ENCODE data around the gene MAP2K4.

Gene MAP2K4

DNA sequence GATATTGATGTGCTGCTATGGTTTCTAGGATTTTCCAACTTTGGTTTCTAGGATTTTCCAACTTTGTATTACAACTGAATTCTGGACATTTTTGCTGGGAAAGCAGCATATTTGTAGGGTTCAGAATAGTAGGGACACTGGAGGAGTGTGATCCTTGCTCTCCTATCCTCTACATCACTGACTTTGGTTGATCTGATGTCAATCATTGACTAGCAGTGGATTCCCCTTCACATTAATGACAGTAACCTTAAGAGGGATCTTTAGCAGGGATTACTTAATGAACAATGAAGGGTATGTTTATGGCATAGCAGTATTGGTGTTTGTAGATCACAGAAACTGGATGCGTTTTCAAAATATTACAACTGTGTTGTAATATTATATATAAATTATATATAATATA, 67.4 kb downstream of the MAP2K4 start:
- DNase-seq (ENCODE audit: low read depth in 2 of 2): no peak

DNA sequence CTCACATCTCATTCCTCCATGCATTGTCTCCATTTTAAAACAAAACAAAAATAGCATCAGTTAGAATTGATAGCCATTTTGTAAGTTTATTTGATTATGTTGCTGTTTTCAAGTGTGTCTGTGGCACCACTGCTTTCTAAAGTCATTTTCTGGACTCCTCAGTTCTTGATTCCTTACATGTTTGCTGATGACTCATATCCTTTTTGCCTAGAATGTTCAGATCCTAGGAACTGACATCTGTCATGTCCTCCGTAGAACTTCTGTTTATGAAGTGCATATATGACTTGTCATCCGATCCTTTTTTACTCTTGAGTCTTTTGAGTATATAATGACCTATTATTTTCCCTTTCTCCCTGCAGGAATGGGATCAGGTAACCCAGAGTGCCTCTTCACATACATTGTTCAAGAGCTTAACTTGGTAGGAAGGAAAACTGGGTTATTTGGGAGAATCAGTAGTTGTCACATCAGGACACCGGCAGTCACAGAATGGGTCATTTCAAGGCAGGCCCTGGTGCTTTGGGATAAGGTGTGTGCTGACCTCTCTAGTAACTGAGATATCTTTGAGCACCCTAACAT, 69.2 kb downstream of the MAP2K4 start:
- peak; percentile 21 to 29 for DNase-seq (ENCODE audit: low read depth in 2 of 2)

DNA sequence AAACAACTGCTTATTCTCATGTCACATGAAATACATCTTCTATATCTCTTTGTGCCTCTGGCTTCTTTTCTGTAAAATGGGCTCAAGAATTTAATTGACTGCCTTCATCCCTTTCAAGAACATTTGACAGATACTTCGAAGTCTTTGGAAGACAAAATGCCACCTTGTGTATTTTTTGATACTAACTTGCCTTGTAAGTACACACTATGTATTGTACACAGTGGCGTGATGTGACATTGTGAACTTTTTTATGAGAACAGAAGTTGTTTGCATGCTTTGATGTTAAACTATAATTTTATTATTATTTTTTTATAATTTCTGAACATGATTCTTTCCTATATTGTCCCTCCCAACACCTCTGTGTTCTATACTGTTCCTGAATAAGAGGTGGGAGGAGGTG, 73.7 kb downstream of the MAP2K4 start:
- no peak for DNase-seq (ENCODE audit: low read depth in 2 of 2)

DNA sequence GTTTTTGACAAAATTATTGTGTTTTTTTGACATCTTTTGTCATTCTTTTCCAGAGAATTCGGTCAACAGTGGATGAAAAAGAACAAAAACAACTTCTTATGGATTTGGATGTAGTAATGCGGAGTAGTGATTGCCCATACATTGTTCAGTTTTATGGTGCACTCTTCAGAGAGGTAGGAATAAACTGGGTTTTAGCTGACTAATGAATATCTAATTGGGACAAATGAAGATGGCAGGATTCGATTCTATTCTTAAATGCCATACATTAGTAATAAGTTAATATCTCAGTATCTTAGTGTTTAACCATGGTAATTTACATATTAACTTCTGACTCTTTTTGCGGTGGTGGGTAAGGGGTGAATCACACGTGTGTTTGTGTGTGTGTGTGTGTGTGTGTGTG, 74.8 kb downstream of the MAP2K4 start:
- no peak for DNase-seq (ENCODE audit: low read depth in 2 of 2)

DNA sequence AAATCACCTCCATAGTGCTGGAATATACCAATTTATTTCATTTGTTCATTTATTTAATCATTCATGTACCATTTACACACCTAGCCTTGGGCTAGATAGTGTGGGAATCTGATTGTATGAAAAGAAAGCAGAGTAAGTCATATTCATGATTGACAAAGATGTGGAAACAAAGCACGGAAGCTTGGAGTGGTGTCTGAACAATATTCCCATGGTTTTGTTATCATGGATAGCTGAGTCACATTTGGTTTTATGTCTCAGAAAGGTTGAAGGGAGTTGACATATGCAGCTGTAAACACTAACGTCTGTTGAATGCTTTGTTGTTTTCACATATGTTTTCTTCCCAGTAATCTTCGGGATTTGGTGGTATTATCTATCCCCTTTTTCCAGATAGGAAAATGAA, 76.6 kb downstream of the MAP2K4 start:
- DNase-seq (ENCODE audit: low read depth in 2 of 2): no peak

DNA sequence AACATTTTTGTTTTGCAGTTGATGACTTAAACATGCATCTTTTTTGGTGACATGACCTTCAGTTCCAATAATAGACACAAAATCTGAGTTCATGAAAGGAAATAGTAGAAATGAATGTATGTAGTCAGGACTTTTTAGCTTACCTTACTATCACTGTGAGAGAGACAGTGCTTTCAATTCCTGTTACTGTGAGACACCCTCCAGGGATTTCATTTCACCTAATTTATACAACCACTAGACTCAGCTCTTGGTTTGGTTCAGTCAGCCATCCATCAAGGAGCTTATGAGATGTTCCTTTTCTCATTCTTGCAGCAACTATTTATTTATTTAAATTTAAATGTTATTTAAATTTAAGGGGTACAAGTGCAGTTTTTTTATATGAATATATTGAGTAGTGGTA, 77.9 kb downstream of the MAP2K4 start:
- DNase-seq (ENCODE audit: low read depth in 2 of 2): no peak

DNA sequence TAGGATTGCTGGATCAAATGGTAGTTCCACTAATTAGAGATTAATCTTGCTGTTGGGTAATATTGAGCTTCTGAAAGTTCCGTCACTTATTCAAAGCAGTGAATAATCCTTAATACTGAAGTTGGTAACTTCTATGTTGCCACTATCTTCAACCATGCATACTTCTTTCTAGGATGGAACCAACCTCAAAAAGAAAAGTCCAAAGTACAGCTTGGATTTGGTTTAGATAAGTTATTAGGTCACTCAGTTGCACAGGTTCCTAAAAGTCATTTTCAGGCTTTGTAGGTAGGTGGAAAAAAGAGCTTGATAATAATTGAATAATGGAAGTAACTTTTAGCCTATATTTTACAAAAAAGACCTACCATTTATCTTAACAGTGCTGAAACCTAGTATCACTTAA, 78.7 kb downstream of the MAP2K4 start:
- no peak for DNase-seq (ENCODE audit: low read depth in 2 of 2)

DNA sequence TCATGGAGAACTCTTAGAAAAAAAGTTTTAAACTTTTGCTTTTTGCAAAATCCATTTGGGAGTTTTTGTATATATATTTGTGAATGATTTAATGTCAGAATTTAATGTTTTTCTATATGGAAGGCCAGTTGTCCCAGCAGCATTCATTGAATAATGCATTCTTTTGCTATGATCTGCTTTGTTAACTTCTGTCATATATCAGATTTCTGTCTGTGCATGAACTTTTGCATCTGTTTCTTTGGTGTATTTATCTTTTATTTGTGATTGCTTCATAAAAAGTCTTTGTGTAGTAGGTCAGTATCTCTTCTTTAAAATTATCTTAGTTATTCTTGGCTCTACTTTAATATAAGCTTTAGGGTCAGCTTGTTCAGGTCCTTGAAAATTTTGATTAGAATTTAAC, 84.2 kb downstream of the MAP2K4 start:
- no peak for DNase-seq (ENCODE audit: low read depth in 2 of 2)

DNA sequence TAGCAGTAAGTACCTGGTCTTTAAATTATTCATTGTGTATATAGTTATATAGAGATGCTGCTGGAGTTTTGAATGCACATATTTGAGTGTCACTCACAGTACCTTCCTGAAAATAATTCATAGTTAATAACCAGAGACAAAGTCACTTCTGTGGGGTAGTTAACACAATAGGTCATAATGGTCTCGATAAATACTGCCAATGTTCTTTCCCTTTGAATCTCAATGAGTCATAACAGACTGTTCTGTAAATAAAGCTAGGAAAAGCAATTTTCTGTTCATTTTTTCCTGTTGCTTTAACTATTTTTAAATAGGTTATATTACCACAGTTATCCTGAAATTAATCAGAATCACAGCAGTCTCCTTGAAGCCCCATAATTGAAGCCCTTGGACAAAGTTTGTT, 87.2 kb downstream of the MAP2K4 start:
- DNase-seq (ENCODE audit: low read depth in 2 of 2): no peak

DNA sequence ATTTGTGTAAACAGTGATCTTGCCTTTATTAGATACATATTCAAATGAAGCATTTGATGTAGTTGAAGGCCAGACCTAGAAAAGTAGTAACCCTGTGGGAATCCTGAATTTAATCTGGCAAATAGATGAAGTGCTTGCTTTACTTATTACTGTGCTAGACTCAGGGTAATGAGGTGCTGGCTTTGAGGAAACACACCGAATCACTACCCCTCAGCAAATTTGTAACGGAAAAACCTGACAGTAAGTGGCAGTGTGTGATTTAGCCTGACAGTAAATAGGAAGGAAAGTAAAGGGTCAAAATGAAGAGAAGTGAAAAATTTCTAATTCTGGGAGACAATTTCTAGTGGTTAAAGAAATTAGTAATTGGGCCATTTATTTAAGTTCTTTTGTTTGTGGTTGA, 90.2 kb downstream of the MAP2K4 start:
- DNase-seq (ENCODE audit: low read depth in 2 of 2): no peak

DNA sequence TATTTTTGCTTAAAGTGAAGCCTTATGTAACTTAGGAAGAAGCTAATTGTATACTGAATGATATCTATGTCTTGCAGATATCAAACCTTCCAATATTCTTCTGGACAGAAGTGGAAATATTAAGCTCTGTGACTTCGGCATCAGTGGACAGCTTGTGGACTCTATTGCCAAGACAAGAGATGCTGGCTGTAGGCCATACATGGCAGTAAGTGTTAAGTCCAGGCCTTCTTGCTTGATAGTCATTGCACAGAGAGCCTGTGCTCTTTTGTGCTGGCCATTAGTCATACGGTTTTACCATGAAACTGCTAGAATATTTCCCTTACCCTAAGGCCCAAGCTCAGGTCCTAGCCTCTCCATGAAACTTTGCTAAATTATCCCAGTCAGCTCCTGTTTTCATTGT, 92.5 kb downstream of the MAP2K4 start:
- DNase-seq (ENCODE audit: low read depth in 2 of 2): no peak

DNA sequence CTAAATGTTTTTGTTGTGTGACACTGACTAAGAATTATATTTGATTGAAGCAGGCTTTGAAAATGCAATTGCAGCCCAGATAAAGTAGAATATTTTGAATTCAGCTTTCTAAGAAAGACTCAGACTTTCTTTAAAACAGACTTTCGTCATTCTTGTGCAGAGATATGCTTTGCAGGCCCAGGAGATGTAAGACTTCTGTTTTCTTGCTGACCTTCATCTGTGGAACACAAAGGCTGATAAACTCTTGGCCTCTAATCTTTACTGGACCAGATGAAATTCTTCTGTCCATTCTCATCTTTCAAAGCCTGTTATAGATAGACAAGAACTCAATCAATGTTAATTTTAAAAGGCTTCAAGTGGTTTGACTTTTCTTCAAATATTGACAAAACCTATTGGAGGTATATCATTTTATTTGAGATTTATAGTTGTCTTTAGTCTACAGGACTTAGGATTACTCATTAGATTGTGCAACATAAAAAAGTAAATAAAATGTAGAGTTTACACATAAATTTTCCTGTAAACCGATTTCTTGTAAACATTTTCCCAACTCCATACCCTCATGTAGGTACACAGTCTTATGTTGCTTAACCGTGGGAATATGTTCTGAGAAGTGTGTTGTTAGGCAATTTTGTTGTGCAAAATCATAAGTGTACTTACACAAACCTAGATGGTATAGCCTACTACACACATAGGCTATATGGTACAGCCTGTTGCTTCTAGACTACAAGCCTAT, 94.2 kb downstream of the MAP2K4 start:
- no peak for DNase-seq (ENCODE audit: low read depth in 2 of 2)

DNA sequence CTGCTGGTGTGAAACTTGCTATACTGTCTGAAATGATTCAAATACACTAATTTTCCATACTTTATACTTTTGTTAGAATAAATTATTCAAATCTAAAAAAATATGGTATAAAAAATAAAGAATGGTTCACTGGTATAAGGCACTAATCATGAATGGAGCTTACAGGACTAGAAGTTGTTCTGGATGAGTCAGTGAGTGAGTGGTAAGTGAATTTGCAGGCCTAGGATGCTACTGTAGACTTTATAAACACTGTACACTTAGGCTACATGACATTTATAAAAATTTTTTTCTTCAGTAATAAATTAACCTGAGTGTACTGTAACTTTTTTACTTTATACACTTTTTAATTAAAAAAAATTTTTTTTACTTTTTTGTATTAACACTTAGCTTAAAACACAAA, 95.5 kb downstream of the MAP2K4 start:
- DNase-seq (ENCODE audit: low read depth in 2 of 2): no peak

DNA sequence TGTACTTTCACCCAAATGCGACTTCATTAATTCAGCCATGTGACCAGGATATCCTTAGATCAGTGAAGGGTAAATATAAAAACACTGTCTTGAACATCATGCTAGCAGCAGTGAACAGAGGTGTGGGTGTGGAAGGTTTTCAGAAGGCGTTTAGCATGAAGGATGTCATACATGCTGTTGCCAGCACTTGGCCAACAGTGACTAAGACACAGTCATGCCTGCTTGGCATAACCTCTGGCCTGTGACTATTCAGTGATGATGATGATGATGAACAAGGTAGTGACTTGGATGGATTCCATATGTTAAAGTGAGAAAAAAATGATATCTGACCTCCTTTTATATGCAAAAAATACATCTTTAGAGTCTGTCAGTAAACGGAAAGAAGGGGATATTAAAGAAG, 97.9 kb downstream of the MAP2K4 start:
- no peak for DNase-seq (ENCODE audit: low read depth in 2 of 2)

DNA sequence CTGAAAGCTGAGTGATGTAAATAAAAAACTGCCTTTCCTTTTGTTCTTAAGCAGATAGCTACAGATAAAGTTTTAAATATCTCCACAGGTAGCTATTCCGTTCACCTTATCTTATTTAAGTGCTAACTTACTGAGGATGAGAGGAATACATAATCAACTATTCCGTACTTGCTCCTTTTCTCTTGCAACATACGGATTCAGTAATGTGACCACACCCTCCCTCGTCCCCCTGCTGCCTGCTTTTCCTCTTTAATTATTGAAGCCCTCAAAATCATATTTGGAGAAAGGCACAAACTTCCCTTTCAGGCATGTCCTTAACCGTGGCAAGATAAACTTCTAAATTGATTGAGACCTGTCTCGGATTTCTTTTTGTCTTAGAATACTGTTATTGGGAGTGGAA, 101.4 kb downstream of the MAP2K4 start:
- no peak for DNase-seq (ENCODE audit: low read depth in 2 of 2)

DNA sequence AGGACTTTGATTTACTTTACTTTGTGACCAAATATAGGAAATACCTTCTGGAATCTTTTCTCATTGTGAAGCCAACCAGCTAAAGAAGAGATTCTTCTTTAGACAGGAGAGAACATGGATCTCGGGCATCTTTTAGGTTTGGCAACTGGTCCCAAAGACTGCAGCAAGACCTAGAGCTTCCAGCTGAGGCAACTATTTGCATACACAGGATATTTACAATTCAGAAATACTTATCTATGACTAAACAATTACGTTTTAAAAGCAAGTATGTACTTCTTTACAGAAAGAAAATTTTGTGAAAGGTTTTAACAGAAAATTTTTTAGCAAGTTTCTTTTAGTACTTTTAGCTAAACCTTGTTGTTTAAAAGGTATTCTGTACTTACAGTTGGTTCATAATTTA, 106.5 kb downstream of the MAP2K4 start:
- DNase-seq (ENCODE audit: low read depth in 2 of 2): no peak

DNA sequence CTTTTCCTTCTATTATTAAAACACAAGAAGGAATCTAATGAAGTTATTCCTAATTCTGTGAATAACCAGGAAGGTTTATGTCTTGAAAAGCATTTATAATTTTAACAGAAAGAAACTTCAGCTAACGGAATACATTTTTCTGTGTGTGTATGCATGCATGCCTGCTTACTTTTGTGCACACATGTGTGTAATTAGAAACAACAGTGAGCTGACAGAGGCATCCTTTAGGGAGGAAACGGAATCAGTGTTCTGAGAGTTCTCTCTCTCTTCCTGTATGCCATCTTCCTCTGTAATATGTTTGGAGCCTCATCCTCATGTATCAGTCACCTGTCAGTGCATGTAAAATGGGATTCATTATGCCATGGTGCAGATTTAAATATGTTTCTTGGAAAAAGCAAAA, 107.0 kb downstream of the MAP2K4 start:
- no peak for DNase-seq (ENCODE audit: low read depth in 2 of 2)

DNA sequence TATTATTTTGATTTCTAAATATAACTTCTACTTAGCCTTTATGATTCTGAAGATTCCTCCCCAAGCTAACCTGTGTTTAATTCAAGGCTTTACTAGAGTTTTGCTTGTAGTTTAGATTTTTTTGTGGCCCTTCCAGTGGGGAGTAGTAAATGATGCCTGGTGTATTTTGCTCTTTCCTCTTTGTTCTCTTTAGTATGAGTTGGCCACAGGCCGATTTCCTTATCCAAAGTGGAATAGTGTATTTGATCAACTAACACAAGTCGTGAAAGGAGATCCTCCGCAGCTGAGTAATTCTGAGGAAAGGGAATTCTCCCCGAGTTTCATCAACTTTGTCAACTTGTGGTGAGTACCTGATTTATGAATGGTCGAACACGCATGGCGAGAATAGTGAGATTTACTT, 108.3 kb downstream of the MAP2K4 start:
- no peak for DNase-seq (ENCODE audit: low read depth in 2 of 2)

DNA sequence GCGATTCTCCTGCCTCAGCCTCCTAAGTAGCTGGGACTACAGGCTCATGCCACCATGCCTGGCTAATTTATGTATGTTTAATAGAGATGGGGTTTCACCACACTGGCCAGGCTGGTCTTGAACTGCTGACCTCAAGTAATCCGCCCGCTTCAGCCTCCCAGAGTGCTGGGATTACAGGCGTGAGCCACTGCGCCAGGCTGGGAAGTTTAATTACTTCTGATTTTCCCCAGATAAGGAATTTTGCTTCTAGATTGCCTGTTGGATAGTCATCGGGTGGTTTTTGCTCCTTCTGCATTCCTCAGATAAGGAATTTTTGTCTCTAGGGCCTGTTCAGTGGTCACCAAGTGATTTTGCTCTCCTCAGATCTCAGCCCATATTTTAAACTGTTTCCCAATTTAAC, 112.5 kb downstream of the MAP2K4 start:
- DNase-seq (ENCODE audit: low read depth in 2 of 2): peak; percentile 12 to 21

DNA sequence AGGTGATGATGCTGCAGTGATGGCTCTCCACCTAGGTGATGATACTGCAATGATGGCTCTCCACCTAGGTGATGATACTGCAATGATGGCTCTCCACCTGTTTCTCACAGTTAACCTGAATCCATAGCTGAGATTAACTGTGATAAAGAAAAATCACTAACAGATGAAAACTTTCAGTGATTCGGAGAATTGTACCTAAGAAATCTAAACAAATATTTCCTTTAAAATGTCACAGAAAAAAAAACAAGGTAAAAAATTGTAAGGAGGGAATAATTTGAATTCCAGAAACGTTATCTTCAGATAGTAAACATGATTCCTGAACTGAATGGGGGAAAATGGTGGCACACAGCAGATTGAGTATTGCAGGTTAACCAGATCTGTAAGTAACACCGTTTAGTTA, 113.4 kb downstream of the MAP2K4 start:
- no peak for DNase-seq (ENCODE audit: low read depth in 2 of 2)

DNA sequence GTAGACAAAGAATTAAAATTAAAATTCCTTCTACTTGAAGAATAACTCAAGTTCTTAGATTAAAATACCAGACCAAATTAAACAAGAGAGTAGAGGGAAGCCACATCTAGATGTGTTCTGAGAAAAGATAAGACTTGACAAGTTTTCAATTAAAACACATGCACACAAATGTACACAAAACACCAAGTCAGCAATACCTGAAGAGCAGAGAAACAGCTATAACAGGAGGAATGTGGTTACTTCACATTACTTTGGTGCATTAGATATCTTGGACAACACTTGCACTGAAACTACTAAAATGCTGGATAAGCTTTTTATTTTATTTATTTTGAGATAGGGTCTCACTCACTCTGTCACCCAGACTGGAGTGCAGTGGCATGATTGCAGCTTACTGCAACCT, 113.9 kb downstream of the MAP2K4 start:
- DNase-seq (ENCODE audit: low read depth in 2 of 2): no peak

DNA sequence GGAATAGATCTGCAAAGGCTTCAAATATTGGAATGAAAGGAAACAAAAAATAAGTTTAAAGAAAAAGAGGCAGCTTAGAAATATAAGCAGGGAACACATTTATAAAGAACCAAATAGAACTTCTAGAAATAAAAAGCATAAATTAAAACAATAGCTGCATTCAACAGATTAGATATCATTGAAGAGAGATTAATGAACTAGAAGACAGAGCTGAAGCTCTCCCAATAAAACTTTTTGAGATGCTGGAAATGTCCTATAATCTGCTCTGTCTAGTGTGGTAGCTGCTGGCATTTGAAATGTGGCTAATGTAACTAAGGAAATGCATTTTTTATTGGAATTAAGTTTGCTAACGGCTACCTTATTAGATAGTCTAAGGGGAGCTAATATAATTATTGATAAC, 115.6 kb downstream of the MAP2K4 start:
- no peak for DNase-seq (ENCODE audit: low read depth in 2 of 2)

DNA sequence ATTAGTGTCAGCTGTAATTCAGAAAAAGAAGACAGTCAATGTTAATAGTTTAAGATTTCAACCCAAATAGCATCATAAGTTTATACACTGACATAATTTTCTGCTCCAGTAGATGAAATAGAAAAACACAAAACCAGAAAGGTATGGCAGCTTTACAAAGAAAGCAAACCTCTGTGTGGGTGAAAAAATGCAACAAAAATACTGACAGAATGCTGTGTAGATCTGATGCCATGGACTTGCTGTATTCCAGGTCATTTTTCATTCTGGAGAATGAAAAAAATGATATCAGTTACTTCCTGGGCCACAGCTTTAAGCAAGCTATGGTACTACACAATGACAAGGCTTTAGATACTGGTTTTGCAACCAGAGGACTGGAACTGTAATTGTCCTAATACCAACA, 116.0 kb downstream of the MAP2K4 start:
- DNase-seq (ENCODE audit: low read depth in 2 of 2): no peak

DNA sequence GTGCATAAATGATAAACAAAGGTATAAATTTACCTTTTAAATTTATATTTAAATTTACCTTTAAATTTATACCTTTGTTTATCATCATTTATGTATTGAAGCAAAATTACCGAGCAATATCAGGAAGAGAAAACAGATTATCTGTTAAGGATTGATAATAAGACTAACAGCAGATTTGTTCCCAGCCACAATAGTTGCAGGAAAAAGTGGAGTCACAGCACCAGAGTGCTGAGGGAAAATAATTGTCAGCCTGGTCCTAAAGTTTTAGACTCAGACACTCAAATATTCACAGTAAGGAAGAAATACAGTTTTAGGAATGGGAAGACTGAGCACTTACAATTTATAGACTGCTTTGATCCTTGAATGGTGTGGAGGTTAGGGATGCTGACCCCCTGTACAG, 117.2 kb downstream of the MAP2K4 start:
- no peak for DNase-seq (ENCODE audit: low read depth in 2 of 2)

Data from fibroblast of skin of left biceps (primary cell).